ENCODE measurements around the gene ROPN1B.
"Not testable (repeated sequence)": the region's sequence is repeated elsewhere in the genome, so short reads cannot be mapped to it uniquely, and the experiment has no call there.

DNA sequence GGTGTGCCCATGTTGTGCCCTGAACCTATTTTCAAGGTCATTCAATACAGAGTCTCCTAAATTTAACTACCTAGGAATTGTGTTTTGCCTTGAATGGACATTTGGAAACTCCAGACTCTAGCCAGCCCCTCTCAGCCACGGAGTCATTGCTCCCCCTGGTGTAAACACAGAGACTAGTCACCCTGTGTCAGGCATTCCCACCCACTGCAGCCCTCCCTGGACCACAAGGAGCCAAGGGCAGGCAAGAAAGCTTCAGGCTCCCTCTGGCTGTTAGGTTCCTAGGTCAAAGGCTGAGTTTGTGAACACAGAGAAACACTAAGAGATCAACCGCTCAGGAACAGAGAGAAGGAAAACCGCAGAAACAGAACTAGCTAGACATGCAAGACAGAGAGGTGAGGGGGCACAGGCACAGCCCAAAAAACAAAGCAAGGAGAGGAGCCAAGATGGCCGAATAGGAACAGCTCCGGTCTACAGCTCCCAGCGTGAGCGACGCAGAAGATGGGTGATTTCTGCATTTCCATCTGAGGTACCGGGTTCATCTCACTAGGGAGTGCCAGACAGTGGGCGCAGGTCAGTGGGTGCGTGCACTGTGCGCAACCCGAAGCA, 32.7 kb upstream of the ROPN1B start:
- TF ChIP-seq, protein P1, sequence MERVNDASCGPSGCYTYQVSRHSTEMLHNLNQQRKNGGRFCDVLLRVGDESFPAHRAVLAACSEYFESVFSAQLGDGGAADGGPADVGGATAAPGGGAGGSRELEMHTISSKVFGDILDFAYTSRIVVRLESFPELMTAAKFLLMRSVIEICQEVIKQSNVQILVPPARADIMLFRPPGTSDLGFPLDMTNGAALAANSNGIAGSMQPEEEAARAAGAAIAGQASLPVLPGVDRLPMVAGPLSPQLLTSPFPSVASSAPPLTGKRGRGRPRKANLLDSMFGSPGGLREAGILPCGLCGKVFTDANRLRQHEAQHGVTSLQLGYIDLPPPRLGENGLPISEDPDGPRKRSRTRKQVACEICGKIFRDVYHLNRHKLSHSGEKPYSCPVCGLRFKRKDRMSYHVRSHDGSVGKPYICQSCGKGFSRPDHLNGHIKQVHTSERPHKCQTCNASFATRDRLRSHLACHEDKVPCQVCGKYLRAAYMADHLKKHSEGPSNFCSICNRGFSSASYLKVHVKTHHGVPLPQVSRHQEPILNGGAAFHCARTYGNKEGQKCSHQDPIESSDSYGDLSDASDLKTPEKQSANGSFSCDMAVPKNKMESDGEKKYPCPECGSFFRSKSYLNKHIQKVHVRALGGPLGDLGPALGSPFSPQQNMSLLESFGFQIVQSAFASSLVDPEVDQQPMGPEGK (CRISPR knock-in tag; IDR thresholded peaks at IDR 0.05; ENCODE audit: borderline replicate concordance), result not testable (repeated sequence)
- TF ChIP-seq, protein P2, sequence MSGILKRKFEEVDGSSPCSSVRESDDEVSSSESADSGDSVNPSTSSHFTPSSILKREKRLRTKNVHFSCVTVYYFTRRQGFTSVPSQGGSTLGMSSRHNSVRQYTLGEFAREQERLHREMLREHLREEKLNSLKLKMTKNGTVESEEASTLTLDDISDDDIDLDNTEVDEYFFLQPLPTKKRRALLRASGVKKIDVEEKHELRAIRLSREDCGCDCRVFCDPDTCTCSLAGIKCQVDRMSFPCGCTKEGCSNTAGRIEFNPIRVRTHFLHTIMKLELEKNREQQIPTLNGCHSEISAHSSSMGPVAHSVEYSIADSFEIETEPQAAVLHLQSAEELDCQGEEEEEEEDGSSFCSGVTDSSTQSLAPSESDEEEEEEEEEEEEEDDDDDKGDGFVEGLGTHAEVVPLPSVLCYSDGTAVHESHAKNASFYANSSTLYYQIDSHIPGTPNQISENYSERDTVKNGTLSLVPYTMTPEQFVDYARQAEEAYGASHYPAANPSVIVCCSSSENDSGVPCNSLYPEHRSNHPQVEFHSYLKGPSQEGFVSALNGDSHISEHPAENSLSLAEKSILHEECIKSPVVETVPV (CRISPR knock-in tag; IDR thresholded peaks at IDR 0.05), result not testable (repeated sequence)
- TF ChIP-seq ARNTL (CRISPR knock-in tag; IDR thresholded peaks at IDR 0.05; ENCODE audit: borderline replicate concordance, low read depth); OSR1 (CRISPR knock-in tag; IDR thresholded peaks at IDR 0.05); ZNF565 (CRISPR knock-in tag; conservative IDR thresholded peaks at IDR 0.05; ENCODE audit: low read depth): not testable (repeated sequence)

All from SK-N-SH treated with all-trans-retinoic acid at 6 μM for 48 hours (cell line).